ENCODE measurements around the gene SLC13A4. TPM values are rescaled to one million over a fixed set of nuclear protein-coding genes. Genes with fewer than 3 reads are reported as not detected.
"Not testable (repeated sequence)": the region's sequence is repeated elsewhere in the genome, so short reads cannot be mapped to it uniquely, and the experiment has no call there.

The SLC13A4 gene
- polyA plus RNA-seq, 1 donor (not counting 4 experiments of a cell fraction or from before 2014, with no cell fraction given), result 0.12 TPM

GRCh38 chr7:135741905-135742304 is 13.9 kb upstream of the SLC13A4 start:
- no peak for FAIRE-seq
- dilution Hi-C loops (cut with MboI; ENCODE audit: extremely low pct_ligation_motif_present, low sequenced_read_pairs), result no loop called here
- no peak overlapping the region for H3K4me3 ChIP-seq (ENCODE audit: control insufficient read depth in 2 of 3, extremely low read depth in 1 of 3, insufficient read depth in 2 of 3, low read depth in 1 of 3, low read length in 3 of 3)

DNA sequence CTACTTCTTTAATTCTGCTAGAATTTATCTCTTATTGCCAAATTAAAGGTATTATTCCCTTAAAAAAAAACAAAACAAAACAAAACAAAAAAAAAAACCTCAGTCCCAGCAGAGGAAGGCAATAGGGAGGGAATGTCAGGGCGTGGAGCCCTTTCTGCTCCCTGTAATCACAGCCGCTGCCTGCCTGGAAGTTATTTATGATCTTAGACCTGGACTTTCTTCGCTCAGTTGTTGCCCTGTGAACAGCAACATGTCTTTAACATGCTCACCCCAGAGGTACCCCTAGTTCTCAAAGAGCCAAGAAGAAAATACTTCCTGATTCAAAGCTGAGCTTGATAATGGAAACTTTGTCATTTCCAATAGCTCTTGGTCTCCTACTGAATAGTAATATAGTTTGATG is 12.9 kb upstream of the SLC13A4 start:
- Histone ChIP-seq H3K4me2 (ENCODE audit: control insufficient read depth, extremely low read depth, insufficient read depth, low read depth, low read length) (no peak overlapping the region), H4K20me1 (ENCODE audit: control insufficient read depth, extremely low read depth, insufficient read depth, low read length) (no peaks in the 10 kb centered on the region), H3K9me3 (ENCODE audit: control insufficient read depth, low read depth, low read length) (no peaks in the 10 kb centered on the region), H3K9me1 (ENCODE audit: control insufficient read depth, extremely low read depth, insufficient read depth, low read length) (no peaks in the 10 kb centered on the region), H2AFZ (ENCODE audit: control insufficient read depth, low read length) (no peak overlapping the region), H3K27me3 (ENCODE audit: control insufficient read depth, extremely low read depth, insufficient read depth, low read length) (no peaks in the 10 kb centered on the region), H3K4me1 (ENCODE audit: control insufficient read depth, extremely low read depth, insufficient read depth, low read length) (peaks cover 27% of the 10 kb centered on the region), H3K36me3 (ENCODE audit: control insufficient read depth in 2 of 2, extremely low read depth in 1 of 2, insufficient read depth in 2 of 2, low read length in 2 of 2) (no peaks in the 10 kb centered on the region), H3K79me2 (ENCODE audit: control insufficient read depth, insufficient read depth, low read length) (no peaks in the 10 kb centered on the region), H3K4me3 (ENCODE audit: control insufficient read depth in 2 of 3, extremely low read depth in 1 of 3, insufficient read depth in 2 of 3, low read depth in 1 of 3, low read length in 3 of 3) (no peak overlapping the region), H3K9ac (ENCODE audit: control insufficient read depth, extremely low read depth, insufficient read depth, low read length) (no peak overlapping the region), H3K27ac (ENCODE audit: control insufficient read depth, insufficient read depth, low read length) (no peak overlapping the region)
- dilution Hi-C loops (cut with MboI; ENCODE audit: extremely low pct_ligation_motif_present, low sequenced_read_pairs), result no loop called here
- FAIRE-seq, result no peak
- no peak for DNase-seq (ENCODE audit: low read depth, low spot score)
- no peak for TF ChIP-seq EZH2 (IDR thresholded peaks at IDR 0.05; ENCODE audit: low read length)
- TF ChIP-seq, protein P1, sequence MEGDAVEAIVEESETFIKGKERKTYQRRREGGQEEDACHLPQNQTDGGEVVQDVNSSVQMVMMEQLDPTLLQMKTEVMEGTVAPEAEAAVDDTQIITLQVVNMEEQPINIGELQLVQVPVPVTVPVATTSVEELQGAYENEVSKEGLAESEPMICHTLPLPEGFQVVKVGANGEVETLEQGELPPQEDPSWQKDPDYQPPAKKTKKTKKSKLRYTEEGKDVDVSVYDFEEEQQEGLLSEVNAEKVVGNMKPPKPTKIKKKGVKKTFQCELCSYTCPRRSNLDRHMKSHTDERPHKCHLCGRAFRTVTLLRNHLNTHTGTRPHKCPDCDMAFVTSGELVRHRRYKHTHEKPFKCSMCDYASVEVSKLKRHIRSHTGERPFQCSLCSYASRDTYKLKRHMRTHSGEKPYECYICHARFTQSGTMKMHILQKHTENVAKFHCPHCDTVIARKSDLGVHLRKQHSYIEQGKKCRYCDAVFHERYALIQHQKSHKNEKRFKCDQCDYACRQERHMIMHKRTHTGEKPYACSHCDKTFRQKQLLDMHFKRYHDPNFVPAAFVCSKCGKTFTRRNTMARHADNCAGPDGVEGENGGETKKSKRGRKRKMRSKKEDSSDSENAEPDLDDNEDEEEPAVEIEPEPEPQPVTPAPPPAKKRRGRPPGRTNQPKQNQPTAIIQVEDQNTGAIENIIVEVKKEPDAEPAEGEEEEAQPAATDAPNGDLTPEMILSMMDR (optimal IDR thresholded peaks at IDR 0.05 in 1 of 3, IDR thresholded peaks at IDR 0.05 in 1 of 3, conservative IDR thresholded peaks at IDR 0.05 in 1 of 3; ENCODE audit: extremely low read depth in 1 of 3, insufficient read depth in 2 of 3, low read length in 3 of 3), result no peak

More at GRCh38 chr7:135741905-135742304, 13.9 kb upstream of the SLC13A4 start:
- Histone ChIP-seq H3K79me2 (ENCODE audit: control insufficient read depth, insufficient read depth, low read length) (no peaks in the 10 kb centered on the region), H3K4me1 (ENCODE audit: control insufficient read depth, extremely low read depth, insufficient read depth, low read length) (peaks cover 30% of the 10 kb centered on the region), H4K20me1 (ENCODE audit: control insufficient read depth, extremely low read depth, insufficient read depth, low read length) (no peaks in the 10 kb centered on the region), H3K4me2 (ENCODE audit: control insufficient read depth, extremely low read depth, insufficient read depth, low read depth, low read length) (no peak overlapping the region), H2AFZ (ENCODE audit: control insufficient read depth, low read length) (no peak overlapping the region), H3K27ac (ENCODE audit: control insufficient read depth, insufficient read depth, low read length) (no peak overlapping the region), H3K27me3 (ENCODE audit: control insufficient read depth, extremely low read depth, insufficient read depth, low read length) (no peaks in the 10 kb centered on the region), H3K9me3 (ENCODE audit: control insufficient read depth, low read depth, low read length) (no peaks in the 10 kb centered on the region), H3K9ac (ENCODE audit: control insufficient read depth, extremely low read depth, insufficient read depth, low read length) (no peak overlapping the region), H3K9me1 (ENCODE audit: control insufficient read depth, extremely low read depth, insufficient read depth, low read length) (no peaks in the 10 kb centered on the region), H3K36me3 (ENCODE audit: control insufficient read depth in 2 of 2, extremely low read depth in 1 of 2, insufficient read depth in 2 of 2, low read length in 2 of 2) (no peaks in the 10 kb centered on the region)
- TF ChIP-seq, protein P1 (optimal IDR thresholded peaks at IDR 0.05 in 1 of 3, IDR thresholded peaks at IDR 0.05 in 1 of 3, conservative IDR thresholded peaks at IDR 0.05 in 1 of 3; ENCODE audit: extremely low read depth in 1 of 3, insufficient read depth in 2 of 3, low read length in 3 of 3), result no peak
- DNase-seq (ENCODE audit: low read depth, low spot score), result no peak

GRCh38 chr7:135737306-135737647 is 9.3 kb upstream of the SLC13A4 start:
- not testable (repeated sequence) for H2AFZ ChIP-seq (ENCODE audit: control insufficient read depth, low read length)

More at GRCh38 chr7:135737306-135737647, 9.3 kb upstream of the SLC13A4 start:
- H3K4me1 ChIP-seq (ENCODE audit: control insufficient read depth, extremely low read depth, insufficient read depth, low read length); H3K4me2 ChIP-seq (ENCODE audit: control insufficient read depth, extremely low read depth, insufficient read depth, low read depth, low read length); H3K36me3 ChIP-seq (ENCODE audit: control insufficient read depth in 2 of 2, extremely low read depth in 1 of 2, insufficient read depth in 2 of 2, low read length in 2 of 2); H3K9me1 ChIP-seq (ENCODE audit: control insufficient read depth, extremely low read depth, insufficient read depth, low read length); FAIRE-seq; dilution Hi-C loops (cut with MboI; ENCODE audit: extremely low pct_ligation_motif_present, low sequenced_read_pairs); H4K20me1 ChIP-seq (ENCODE audit: control insufficient read depth, extremely low read depth, insufficient read depth, low read length); H3K4me3 ChIP-seq (ENCODE audit: control insufficient read depth in 2 of 3, extremely low read depth in 1 of 3, insufficient read depth in 2 of 3, low read depth in 1 of 3, low read length in 3 of 3); H3K27me3 ChIP-seq (ENCODE audit: control insufficient read depth, extremely low read depth, insufficient read depth, low read length); H3K9me3 ChIP-seq (ENCODE audit: control insufficient read depth, low read depth, low read length); H3K27ac ChIP-seq (ENCODE audit: control insufficient read depth, insufficient read depth, low read length); DNase-seq (ENCODE audit: low read depth, low spot score); H3K79me2 ChIP-seq (ENCODE audit: control insufficient read depth, insufficient read depth, low read length); H3K9ac ChIP-seq (ENCODE audit: control insufficient read depth, extremely low read depth, insufficient read depth, low read length): not testable (repeated sequence)

Measured in keratinocyte (primary cell).